ENCODE data around the gene DLK2. TPM values are rescaled to one million over a fixed set of nuclear protein-coding genes. Genes with fewer than 3 reads are reported as not detected.

DLK2 gene
- total RNA-seq, 4 donors from 2014 or later, result 23.6 to 61.7 (median 32.3) TPM

GRCh38 chr6:43457643-43458042 lies 2.3 kb upstream of the DLK2 start:
- Histone ChIP-seq H3K27ac (no peak overlapping the region), H3K4me3 (no peak overlapping the region), H3K36me3 (peaks cover 5% of the 10 kb centered on the region), H3K27me3 (peaks cover 39% of the 10 kb centered on the region), H3K9me3 (no peaks in the 10 kb centered on the region), H3K4me1 (peaks cover 21% of the 10 kb centered on the region)
- no peak for DNase-seq (ENCODE audit: low spot score in 2 of 2)
- 53% methylated on average over 9 of the region's 9 CpGs for WGBS
- TF ChIP-seq POLR2A (IDR thresholded peaks at IDR 0.05), result no peak

- peaks cover 30% of the 10 kb centered on the region for H3K36me3 ChIP-seq
- peak overlapping the region; percentile 66 for H3K4me3 ChIP-seq
- peak overlapping the region; percentile 45 for H3K27ac ChIP-seq
- no peak for TF ChIP-seq POLR2A (IDR thresholded peaks at IDR 0.05)
- TF ChIP-seq, protein P1, sequence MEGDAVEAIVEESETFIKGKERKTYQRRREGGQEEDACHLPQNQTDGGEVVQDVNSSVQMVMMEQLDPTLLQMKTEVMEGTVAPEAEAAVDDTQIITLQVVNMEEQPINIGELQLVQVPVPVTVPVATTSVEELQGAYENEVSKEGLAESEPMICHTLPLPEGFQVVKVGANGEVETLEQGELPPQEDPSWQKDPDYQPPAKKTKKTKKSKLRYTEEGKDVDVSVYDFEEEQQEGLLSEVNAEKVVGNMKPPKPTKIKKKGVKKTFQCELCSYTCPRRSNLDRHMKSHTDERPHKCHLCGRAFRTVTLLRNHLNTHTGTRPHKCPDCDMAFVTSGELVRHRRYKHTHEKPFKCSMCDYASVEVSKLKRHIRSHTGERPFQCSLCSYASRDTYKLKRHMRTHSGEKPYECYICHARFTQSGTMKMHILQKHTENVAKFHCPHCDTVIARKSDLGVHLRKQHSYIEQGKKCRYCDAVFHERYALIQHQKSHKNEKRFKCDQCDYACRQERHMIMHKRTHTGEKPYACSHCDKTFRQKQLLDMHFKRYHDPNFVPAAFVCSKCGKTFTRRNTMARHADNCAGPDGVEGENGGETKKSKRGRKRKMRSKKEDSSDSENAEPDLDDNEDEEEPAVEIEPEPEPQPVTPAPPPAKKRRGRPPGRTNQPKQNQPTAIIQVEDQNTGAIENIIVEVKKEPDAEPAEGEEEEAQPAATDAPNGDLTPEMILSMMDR (IDR thresholded peaks at IDR 0.05), result no peak
- TF ChIP-seq POLR2AphosphoS5 (IDR thresholded peaks at IDR 0.05), result no peak
- no peak for TF ChIP-seq EP300 (IDR thresholded peaks at IDR 0.05)
- peaks cover 21% of the 10 kb centered on the region for H3K4me1 ChIP-seq
- no peaks in the 10 kb centered on the region for H3K9me3 ChIP-seq
- DNase-seq (ENCODE audit: low spot score in 2 of 2), result peak in 1 of 2 donors; percentile 92
- WGBS, result 3% methylated on average over 41 of the region's 97 CpGs
- peaks cover 36% of the 10 kb centered on the region for H3K27me3 ChIP-seq
Observed at GRCh38 chr6:43454696-43455530, 435 bp downstream of the DLK2 start.

- no peak overlapping the region for H3K27ac ChIP-seq
- H3K27me3 ChIP-seq, result peaks cover 36% of the 10 kb centered on the region
- H3K4me3 ChIP-seq, result peak overlapping the region; percentile 66
- peak in 1 of 2 donors; percentile 85 for DNase-seq (ENCODE audit: low spot score in 2 of 2)
- no peaks in the 10 kb centered on the region for H3K9me3 ChIP-seq
- peaks cover 21% of the 10 kb centered on the region for H3K4me1 ChIP-seq
- 22% methylated on average over 6 of the region's 17 CpGs for WGBS
- peaks cover 36% of the 10 kb centered on the region for H3K36me3 ChIP-seq
- no peak for TF ChIP-seq POLR2AphosphoS5 (IDR thresholded peaks at IDR 0.05)
- TF ChIP-seq, protein P1 (IDR thresholded peaks at IDR 0.05), result peak; percentile 71 to 94
Observed at GRCh38 chr6:43454290-43454695, 1.1 kb downstream of the DLK2 start.

DNA sequence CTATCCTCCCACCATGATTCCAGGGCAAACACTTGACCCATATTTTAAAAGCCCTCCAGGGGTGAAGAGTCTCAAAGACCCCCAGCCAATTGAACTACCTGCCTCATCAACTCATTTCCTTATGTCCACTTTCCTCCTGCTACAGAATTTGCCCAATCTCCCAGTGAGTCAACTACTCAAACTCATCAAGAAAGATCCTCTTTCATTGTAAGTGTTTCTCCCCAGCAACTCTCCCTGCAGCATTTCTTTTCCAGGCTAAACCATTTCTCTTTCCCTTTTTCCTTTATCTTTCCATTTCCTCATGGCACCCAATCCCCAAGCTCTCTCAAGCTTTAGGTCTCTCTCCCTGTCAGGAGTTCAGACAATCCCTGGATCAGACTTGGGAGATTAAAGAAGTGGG lies 1.5 kb downstream of the DLK2 start:
- H3K27me3 ChIP-seq, result peaks cover 33% of the 10 kb centered on the region
- TF ChIP-seq, protein P1 (IDR thresholded peaks at IDR 0.05), result no peak
- no peak for TF ChIP-seq POLR2AphosphoS5 (IDR thresholded peaks at IDR 0.05)
- no peak for TF ChIP-seq POLR2A (IDR thresholded peaks at IDR 0.05)
- TF ChIP-seq EP300 (IDR thresholded peaks at IDR 0.05), result no peak
- DNase-seq (ENCODE audit: low spot score in 2 of 2), result no peak
- H3K27ac ChIP-seq, result no peak overlapping the region
- no peaks in the 10 kb centered on the region for H3K9me3 ChIP-seq
- H3K4me3 ChIP-seq, result no peak overlapping the region
- H3K4me1 ChIP-seq, result peaks cover 21% of the 10 kb centered on the region
- H3K36me3 ChIP-seq, result peaks cover 41% of the 10 kb centered on the region

- WGBS, result 73% methylated on average over 4 of the region's 4 CpGs
- H3K36me3 ChIP-seq, result peaks cover 49% of the 10 kb centered on the region
- no peak overlapping the region for H3K27ac ChIP-seq
- TF ChIP-seq POLR2AphosphoS5 (IDR thresholded peaks at IDR 0.05) (no peak), POLR2A (IDR thresholded peaks at IDR 0.05) (no peak), EP300 (IDR thresholded peaks at IDR 0.05) (no peak)
- TF ChIP-seq, protein P1 (IDR thresholded peaks at IDR 0.05), result no peak
- H3K4me3 ChIP-seq, result no peak overlapping the region
- H3K9me3 ChIP-seq, result no peaks in the 10 kb centered on the region
- DNase-seq (ENCODE audit: low spot score in 2 of 2), result no peak
- H3K27me3 ChIP-seq, result peaks cover 28% of the 10 kb centered on the region
- H3K4me1 ChIP-seq, result peaks cover 21% of the 10 kb centered on the region
Observed at GRCh38 chr6:43452896-43453295, 2.5 kb downstream of the DLK2 start.
